Mononuclear cell (primary cell): Measurements from ENCODE around the gene OSER1. TPM values are rescaled to one million over a fixed set of nuclear protein-coding genes. Genes with fewer than 3 reads are reported as not detected.

Source experiments
- H3K27me3 ChIP-seq: 2 replicates; pipeline ENCODE4 v1.6.0; 2011; ENCODE audit warnings: low read length, control low read depth; ENCODE audit not compliant: insufficient read depth
- H3K4me1 ChIP-seq: 2 replicates; pipeline ENCODE4 v1.5.1; 2011; ENCODE audit warnings: mild to moderate bottlenecking, low read length, control low read depth; ENCODE audit not compliant: insufficient read depth
- H3K4me3 ChIP-seq: 2 replicates; pipeline ENCODE4 v1.5.1; 2011; ENCODE audit warnings: mild to moderate bottlenecking, low read length, moderate library complexity
- H3K9me3 ChIP-seq: 2 replicates; pipeline ENCODE4 v1.5.1; 2011; ENCODE audit warnings: low read depth, mild to moderate bottlenecking, control low read depth, low read length
- total RNA-seq: library from RNA; depleted of rRNA; stranded (reverse); fragments of >200 nt; gene quantifications from one replicate; pipeline ENCODE4 v1.2.3, GENCODE V29; 2012

The OSER1 gene
- total RNA-seq, 1 donor: 109 TPM

DNA sequence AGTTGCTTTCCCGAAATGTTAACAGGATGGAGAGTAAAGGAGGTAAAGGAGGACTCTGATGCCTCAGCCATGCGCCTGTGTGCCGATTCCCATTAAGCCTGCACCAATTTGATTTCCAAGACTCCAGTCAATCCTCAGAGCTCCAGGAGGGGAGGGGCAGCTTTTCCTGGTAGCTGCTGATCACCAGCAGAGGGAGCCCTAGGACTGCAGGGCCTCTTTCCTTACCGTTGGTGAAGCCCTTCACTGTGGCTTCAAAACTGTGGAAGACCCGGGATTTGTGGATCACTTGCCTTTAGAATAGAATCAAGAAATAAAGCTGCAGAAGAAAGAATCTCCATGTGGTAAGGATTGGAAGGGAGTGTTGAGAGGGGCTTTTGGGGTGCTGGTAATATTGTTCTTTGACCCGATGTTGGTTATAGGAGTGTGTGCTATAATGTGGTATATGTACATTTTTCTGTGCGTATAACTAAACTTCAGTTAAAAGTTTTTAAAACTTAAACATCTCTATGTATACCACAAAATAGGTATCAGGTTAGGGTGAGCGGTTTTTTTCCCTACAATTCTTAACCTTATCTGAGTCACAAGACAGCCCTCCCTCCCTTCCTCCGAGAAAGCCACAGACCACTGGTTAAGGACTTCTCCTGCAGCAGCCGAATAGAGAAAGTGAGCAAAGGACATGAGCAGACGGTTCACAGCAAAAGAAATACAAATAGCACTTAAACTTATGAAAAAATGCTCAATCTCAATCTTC is 6.9 kb upstream of the OSER1 start:
- Histone ChIP-seq H3K4me3 (peak overlapping the region; percentile 23), H3K9me3 (no peaks in the 10 kb centered on the region), H3K4me1 (peaks cover 37% of the 10 kb centered on the region), H3K27me3 (no peaks in the 10 kb centered on the region)

DNA sequence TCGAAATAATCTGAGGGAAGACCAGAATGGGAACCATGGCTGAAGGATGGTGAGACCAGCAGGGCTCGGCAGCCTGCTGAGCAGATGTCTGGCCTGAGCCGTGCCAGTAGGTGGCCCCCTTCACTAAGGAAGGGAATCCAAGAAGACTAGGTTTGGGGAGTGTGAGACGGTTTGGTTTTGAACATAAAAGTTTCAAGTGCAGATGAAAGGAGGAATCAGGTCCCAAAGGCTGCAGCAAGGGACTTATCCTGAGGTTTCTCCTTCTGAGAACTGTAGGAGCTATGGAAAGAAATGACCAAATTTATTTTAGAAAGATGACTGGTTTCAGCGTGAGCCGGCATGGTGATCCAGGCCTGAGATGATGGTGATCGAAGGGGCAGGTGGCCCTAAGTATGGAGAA is 4.6 kb upstream of the OSER1 start:
- H3K27me3 ChIP-seq: no peaks in the 10 kb centered on the region
- H3K4me1 ChIP-seq: peaks cover 53% of the 10 kb centered on the region
- H3K4me3 ChIP-seq: no peak overlapping the region
- no peaks in the 10 kb centered on the region for H3K9me3 ChIP-seq

- H3K4me3 ChIP-seq: no peak overlapping the region
- no peaks in the 10 kb centered on the region for H3K9me3 ChIP-seq
- peaks cover 55% of the 10 kb centered on the region for H3K4me1 ChIP-seq
- no peaks in the 10 kb centered on the region for H3K27me3 ChIP-seq
Observed at GRCh38 chr20:44212792-44213191, 2.2 kb upstream of the OSER1 start.

DNA sequence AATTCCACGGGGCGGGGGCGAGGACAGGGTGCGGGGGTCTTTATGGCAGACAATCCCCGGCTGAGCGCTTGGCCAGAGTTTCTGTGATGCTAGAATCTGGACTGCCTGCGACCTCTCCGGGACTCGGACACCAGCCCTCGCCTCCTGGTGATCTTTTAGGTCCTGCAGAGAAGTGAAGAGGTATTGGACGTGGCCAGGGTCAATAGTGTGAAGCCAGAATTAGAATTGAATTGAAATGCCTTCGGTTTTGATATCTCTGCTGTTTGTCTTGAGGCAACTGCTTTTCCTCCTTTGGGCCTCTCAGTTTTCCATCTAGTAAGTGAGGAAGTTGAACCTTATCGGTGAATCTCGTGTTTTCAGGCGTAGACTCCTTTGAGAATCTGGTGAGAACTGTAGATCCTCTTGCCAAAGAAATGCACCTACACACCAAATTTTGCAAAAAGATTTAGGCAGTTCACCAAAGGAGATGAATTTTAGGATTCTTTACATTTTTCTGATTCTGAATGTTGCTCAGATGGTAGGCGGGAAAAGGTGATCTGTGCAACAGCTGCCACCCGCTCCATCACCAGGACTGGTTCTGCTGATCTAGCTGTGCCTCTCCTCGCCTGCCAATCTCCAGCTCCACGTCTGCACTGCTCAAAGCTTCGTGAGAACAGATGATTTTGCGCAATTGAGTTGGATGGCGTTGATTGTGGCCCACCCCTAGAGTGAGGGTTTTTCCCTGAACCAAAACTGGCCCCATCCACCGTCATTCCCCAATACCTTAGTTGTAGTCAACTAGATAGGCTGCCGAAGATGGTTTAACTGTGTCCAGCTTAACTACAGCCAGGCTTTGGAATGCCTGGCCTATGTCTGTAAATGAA is 837 bp upstream of the OSER1 start:
- Histone ChIP-seq H3K4me3 (peak overlapping the region; percentile 68), H3K27me3 (no peaks in the 10 kb centered on the region), H3K4me1 (peaks cover 46% of the 10 kb centered on the region), H3K9me3 (no peaks in the 10 kb centered on the region)

DNA sequence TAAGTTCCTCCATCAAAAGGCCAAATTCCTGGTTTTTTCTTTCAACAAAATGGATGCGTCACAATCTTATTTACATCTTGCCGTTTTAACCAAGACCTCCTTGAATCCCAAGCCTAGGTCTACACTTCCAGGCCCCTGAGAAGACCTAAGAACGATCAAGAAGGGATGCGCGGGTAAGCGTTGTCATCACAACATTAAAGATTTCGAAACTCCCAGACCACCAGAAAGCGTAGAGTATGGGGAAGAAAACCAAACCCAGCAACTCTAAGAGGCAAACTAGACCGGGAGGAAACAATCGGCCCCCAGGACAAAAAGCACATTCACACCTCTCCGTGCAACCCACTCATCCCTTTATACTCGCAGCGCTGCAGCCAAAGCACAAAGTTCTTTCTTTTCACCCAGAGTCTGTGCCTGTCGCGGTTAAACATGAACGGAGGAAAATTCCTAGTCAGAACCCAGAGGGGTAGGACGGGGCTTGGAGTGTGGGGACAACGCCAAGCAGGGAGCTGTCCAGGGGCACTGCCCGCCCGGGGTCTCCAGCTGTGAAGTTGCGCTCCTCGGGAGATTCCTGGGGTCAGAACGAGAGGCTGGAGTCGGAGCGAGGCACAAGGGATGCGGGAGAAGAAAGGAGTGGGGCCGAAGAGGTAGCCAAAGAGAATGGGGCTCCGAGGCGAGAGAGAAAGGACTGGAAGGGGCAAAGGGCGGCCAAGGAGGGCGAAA is 725 bp downstream of the OSER1 start:
- Histone ChIP-seq H3K9me3 (no peaks in the 10 kb centered on the region), H3K27me3 (no peaks in the 10 kb centered on the region), H3K4me3 (peak overlapping the region; percentile 68), H3K4me1 (peaks cover 39% of the 10 kb centered on the region)

DNA sequence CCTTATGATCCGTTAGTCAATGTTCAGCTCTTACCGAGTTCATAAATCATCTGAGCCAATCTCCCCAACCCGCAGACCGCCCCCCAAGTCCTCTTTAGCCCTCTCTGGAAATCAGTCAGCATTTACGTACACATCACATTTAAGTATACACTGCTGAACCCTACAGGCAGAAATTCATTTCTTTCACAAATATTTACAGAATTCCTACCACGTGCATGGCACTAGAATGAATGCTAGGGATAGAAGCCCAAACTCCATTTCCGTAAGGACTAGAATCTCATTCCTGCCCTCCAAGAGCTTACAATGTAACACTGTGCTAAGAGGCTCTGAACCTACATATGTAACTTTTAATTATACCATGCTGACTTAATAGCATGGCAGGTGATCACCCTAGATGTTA is 1.8 kb downstream of the OSER1 start:
- Histone ChIP-seq H3K27me3 (no peaks in the 10 kb centered on the region), H3K9me3 (no peaks in the 10 kb centered on the region), H3K4me3 (no peak overlapping the region), H3K4me1 (peaks cover 44% of the 10 kb centered on the region)

GRCh38 chr20:44208165-44208564 is 2.4 kb downstream of the OSER1 start:
- H3K9me3 ChIP-seq: no peaks in the 10 kb centered on the region
- H3K27me3 ChIP-seq: no peaks in the 10 kb centered on the region
- peaks cover 44% of the 10 kb centered on the region for H3K4me1 ChIP-seq
- H3K4me3 ChIP-seq: no peak overlapping the region

- Histone ChIP-seq H3K9me3 (no peaks in the 10 kb centered on the region), H3K27me3 (no peaks in the 10 kb centered on the region), H3K4me3 (no peak overlapping the region), H3K4me1 (peaks cover 40% of the 10 kb centered on the region)
Observed at GRCh38 chr20:44207126-44207723, 3.3 kb downstream of the OSER1 start.

GRCh38 chr20:44206132-44206531 is 4.4 kb downstream of the OSER1 start:
- Histone ChIP-seq H3K4me1 (peaks cover 29% of the 10 kb centered on the region), H3K9me3 (no peaks in the 10 kb centered on the region), H3K4me3 (no peak overlapping the region), H3K27me3 (no peaks in the 10 kb centered on the region)

GRCh38 chr20:44204832-44205215 is 5.7 kb downstream of the OSER1 start:
- H3K9me3 ChIP-seq: no peaks in the 10 kb centered on the region
- no peaks in the 10 kb centered on the region for H3K27me3 ChIP-seq
- no peak overlapping the region for H3K4me3 ChIP-seq
- peaks cover 28% of the 10 kb centered on the region for H3K4me1 ChIP-seq

DNA sequence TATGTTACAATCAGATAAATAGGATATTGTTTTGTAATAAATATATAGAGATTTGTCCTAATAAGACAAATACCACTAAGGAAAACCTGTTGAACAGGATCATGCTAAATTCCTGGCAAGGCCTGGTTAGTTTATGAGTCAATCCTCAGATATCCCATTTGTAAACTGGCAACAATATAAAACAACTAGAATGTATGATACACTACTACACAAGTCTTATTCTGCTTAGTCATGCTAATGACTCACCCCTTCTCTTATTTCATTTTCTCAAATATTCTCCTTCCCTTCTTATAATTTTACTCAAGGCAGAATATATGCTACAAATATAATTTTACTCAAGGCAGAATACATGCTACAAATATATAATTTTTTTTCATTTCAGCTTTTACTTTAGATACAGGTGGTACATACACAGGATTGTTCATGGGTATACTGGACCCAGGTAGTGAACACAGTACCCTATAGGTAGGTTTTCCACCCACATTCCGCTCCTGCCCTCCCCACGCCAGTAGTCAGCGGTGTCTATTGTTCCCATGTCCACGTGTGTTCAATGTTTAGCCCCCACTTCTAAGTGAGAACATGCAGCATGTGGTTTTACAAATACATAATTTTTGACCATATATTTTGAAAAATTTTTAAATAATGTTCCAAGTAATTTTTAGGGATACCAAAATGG is 6.3 kb downstream of the OSER1 start:
- Histone ChIP-seq H3K9me3 (no peaks in the 10 kb centered on the region), H3K4me3 (no peak overlapping the region), H3K27me3 (no peaks in the 10 kb centered on the region), H3K4me1 (peaks cover 25% of the 10 kb centered on the region)

GRCh38 chr20:44203161-44203560 is 7.4 kb downstream of the OSER1 start:
- no peak overlapping the region for H3K4me3 ChIP-seq
- no peaks in the 10 kb centered on the region for H3K27me3 ChIP-seq
- H3K4me1 ChIP-seq: peaks cover 14% of the 10 kb centered on the region
- no peaks in the 10 kb centered on the region for H3K9me3 ChIP-seq

- Histone ChIP-seq H3K4me3 (no peak overlapping the region), H3K4me1 (peaks cover 11% of the 10 kb centered on the region), H3K9me3 (no peaks in the 10 kb centered on the region)
Observed at GRCh38 chr20:44200983-44201382, 9.6 kb downstream of the OSER1 start.

DNA sequence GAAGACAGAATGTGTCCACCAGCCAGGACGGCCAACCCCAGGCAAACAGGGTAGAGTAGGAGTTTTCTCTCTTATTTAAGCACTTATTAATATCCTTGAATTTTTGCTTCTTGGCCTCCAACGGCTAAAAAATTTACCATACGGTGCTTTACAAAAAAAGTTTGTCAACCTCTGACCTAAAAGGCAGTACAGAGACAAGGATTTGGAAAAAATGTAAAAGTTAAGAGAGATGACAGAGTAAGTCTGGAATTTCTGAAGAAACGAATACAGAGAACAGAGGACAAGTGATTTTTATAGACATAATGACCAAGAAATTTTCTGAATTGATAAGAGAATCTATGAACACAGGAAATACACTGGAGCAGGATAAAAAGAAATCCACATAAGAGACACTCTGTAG is 10.2 kb downstream of the OSER1 start:
- Histone ChIP-seq H3K4me1 (peaks cover 11% of the 10 kb centered on the region), H3K9me3 (no peaks in the 10 kb centered on the region), H3K4me3 (no peak overlapping the region), H3K27me3 (no peaks in the 10 kb centered on the region)

More at GRCh38 chr20:44200983-44201382, 9.6 kb downstream of the OSER1 start:
- H3K27me3 ChIP-seq: no peaks in the 10 kb centered on the region
